Thymus (tissue), 11 donors: ENCODE data around the gene GJD2. TPM values are rescaled to one million over a fixed set of nuclear protein-coding genes. Genes with fewer than 3 reads are reported as not detected.

Experiments
- DNase-seq, 9 donors: peaks; one replicate each; pipeline ENCODE4 v3.0.0-alpha.2; 2013; ENCODE audit warnings: low spot score in 9 of 9, low read depth in 6 of 9, missing footprints in 1 of 9
- H3K27ac ChIP-seq, 2 donors: one replicate each; pipeline ENCODE4 v1.5.1; 2013; ENCODE audit warnings: control low read depth in 1 of 2, low read depth in 1 of 2, low read length in 1 of 2, mild to moderate bottlenecking in 1 of 2, moderate library complexity in 1 of 2
- H3K27me3 ChIP-seq, 2 donors: one replicate each; pipeline ENCODE4 v1.5.1; 2013; ENCODE audit warnings: low read length in 1 of 2; ENCODE audit not compliant: control insufficient read depth in 2 of 2, insufficient read depth in 1 of 2
- H3K36me3 ChIP-seq, 2 donors: one replicate each; pipeline ENCODE4 v1.5.1; 2013; ENCODE audit warnings: low read length in 1 of 2, mild to moderate bottlenecking in 1 of 2, moderate library complexity in 1 of 2; ENCODE audit not compliant: control insufficient read depth in 2 of 2, insufficient read depth in 2 of 2
- H3K4me1 ChIP-seq, 2 donors: one replicate each; pipeline ENCODE4 v1.5.1; 2013; ENCODE audit warnings: low read length in 2 of 2; ENCODE audit not compliant: control insufficient read depth in 2 of 2, insufficient read depth in 2 of 2
- H3K4me3 ChIP-seq, 2 donors: one replicate each; pipeline ENCODE4 v1.5.1; 2013; ENCODE audit warnings: low read length in 2 of 2, control low read depth in 1 of 2, mild to moderate bottlenecking in 1 of 2
- H3K9me3 ChIP-seq, 2 donors: one replicate each; pipeline ENCODE4 v1.5.1; 2013; ENCODE audit warnings: low read length in 1 of 2, mild to moderate bottlenecking in 1 of 2; ENCODE audit not compliant: control insufficient read depth in 2 of 2, insufficient read depth in 1 of 2
- WGBS: extraction: QIAGEN DNeasy Blood & Tissue Kit; methylation state at CpG from one replicate; pipeline ENCODE4 v1.1.7; 2013; 5-methylcytosine and 5-hydroxymethylcytosine counted together
- polyA plus RNA-seq: library from polyadenylated mRNA; stranded (reverse); fragments of 200-250 nt; gene quantifications from one replicate; pipeline ENCODE4 v1.2.3, GENCODE V29; 2013
- total RNA-seq: library from RNA; stranded (reverse); fragments of 120-200 nt; gene quantifications from one replicate; pipeline ENCODE4 v1.2.4, GENCODE V29; 2013
- donor health status: healthy.

The GJD2 gene
- total and polyA plus RNA-seq, 2 donors, result 0.14 to 0.32 TPM

GRCh38 chr15:34724481-34724880 lies 30.3 kb downstream of the GJD2 start:
- no peaks in the 10 kb centered on the region for H3K4me1 ChIP-seq
- WGBS, result 89% methylated on average over 1 of the region's 1 CpG
- H3K27ac ChIP-seq, result no peak overlapping the region
- no peaks in the 10 kb centered on the region for H3K36me3 ChIP-seq
- no peak overlapping the region for H3K4me3 ChIP-seq
- DNase-seq, result no peak
- H3K9me3 ChIP-seq, result no peaks in the 10 kb centered on the region
- H3K27me3 ChIP-seq, result peaks cover 8 to 25% of the 10 kb centered on the region in 2 donors

- H3K36me3 ChIP-seq, result no peaks in the 10 kb centered on the region
- H3K27ac ChIP-seq, result no peak overlapping the region
- peaks cover 8 to 25% of the 10 kb centered on the region in 2 donors for H3K27me3 ChIP-seq
- H3K4me1 ChIP-seq, result no peaks in the 10 kb centered on the region
- no peaks in the 10 kb centered on the region for H3K9me3 ChIP-seq
- WGBS, result 81% methylated on average over 4 of the region's 4 CpGs
- DNase-seq, result no peak
- no peak overlapping the region for H3K4me3 ChIP-seq
Observed at GRCh38 chr15:34722439-34722836, 32.4 kb downstream of the GJD2 start.

GRCh38 chr15:34721802-34722438 lies 32.9 kb downstream of the GJD2 start:
- no peak for DNase-seq
- Histone ChIP-seq H3K36me3 (no peaks in the 10 kb centered on the region), H3K9me3 (no peaks in the 10 kb centered on the region), H3K27me3 (peaks cover 8 to 25% of the 10 kb centered on the region in 2 donors), H3K27ac (no peak overlapping the region), H3K4me3 (no peak overlapping the region), H3K4me1 (no peaks in the 10 kb centered on the region)
- 10% methylated on average over 30 of the region's 30 CpGs for WGBS

- Histone ChIP-seq H3K27me3 (peaks cover 8 to 25% of the 10 kb centered on the region in 2 donors), H3K36me3 (no peaks in the 10 kb centered on the region), H3K27ac (no peak overlapping the region), H3K9me3 (no peaks in the 10 kb centered on the region), H3K4me1 (no peaks in the 10 kb centered on the region), H3K4me3 (no peak overlapping the region)
- DNase-seq, result no peak
- 76% methylated on average over 7 of the region's 7 CpGs for WGBS
Observed at GRCh38 chr15:34721157-34721801, 33.5 kb downstream of the GJD2 start.

GRCh38 chr15:34719695-34720094 lies 35.1 kb downstream of the GJD2 start:
- no peak overlapping the region for H3K4me3 ChIP-seq
- H3K36me3 ChIP-seq, result no peaks in the 10 kb centered on the region
- no peak overlapping the region for H3K27ac ChIP-seq
- DNase-seq, result no peak
- no peaks in the 10 kb centered on the region for H3K9me3 ChIP-seq
- WGBS, result 48% methylated on average over 2 of the region's 2 CpGs
- H3K4me1 ChIP-seq, result no peaks in the 10 kb centered on the region
- H3K27me3 ChIP-seq, result peaks cover 8 to 25% of the 10 kb centered on the region in 2 donors

- no peak overlapping the region for H3K4me3 ChIP-seq
- H3K27ac ChIP-seq, result no peak overlapping the region
- WGBS, result 97% methylated on average over 1 of the region's 1 CpG
- no peak for DNase-seq
- no peaks in the 10 kb centered on the region for H3K36me3 ChIP-seq
- no peaks in the 10 kb centered on the region for H3K4me1 ChIP-seq
- H3K9me3 ChIP-seq, result no peaks in the 10 kb centered on the region
- H3K27me3 ChIP-seq, result peaks cover 8 to 25% of the 10 kb centered on the region in 2 donors
Observed at GRCh38 chr15:34718681-34719665, 35.8 kb downstream of the GJD2 start.

- no peak overlapping the region for H3K4me3 ChIP-seq
- no peaks in the 10 kb centered on the region for H3K4me1 ChIP-seq
- H3K27me3 ChIP-seq, result peaks cover 8 to 21% of the 10 kb centered on the region in 2 donors
- H3K9me3 ChIP-seq, result no peaks in the 10 kb centered on the region
- 66% methylated on average over 2 of the region's 2 CpGs for WGBS
- H3K27ac ChIP-seq, result no peak overlapping the region
- no peaks in the 10 kb centered on the region for H3K36me3 ChIP-seq
- DNase-seq, result no peak
Observed at GRCh38 chr15:34717729-34718128, 37.1 kb downstream of the GJD2 start.

- no peaks in the 10 kb centered on the region for H3K9me3 ChIP-seq
- no peak overlapping the region for H3K27ac ChIP-seq
- DNase-seq, result no peak
- 87% methylated on average over 9 of the region's 9 CpGs for WGBS
- no peak overlapping the region for H3K4me3 ChIP-seq
- H3K27me3 ChIP-seq, result peaks cover 0 to 6% of the 10 kb centered on the region in 2 donors
- no peaks in the 10 kb centered on the region for H3K4me1 ChIP-seq
- no peaks in the 10 kb centered on the region for H3K36me3 ChIP-seq
Observed at GRCh38 chr15:34716111-34716510, 38.7 kb downstream of the GJD2 start.
